HEK293 (cell line): Measurements from ENCODE around the gene PNLDC1.

Experiments used
- BCL11A ChIP-seq: fragments of 450-650 bp; formaldehyde crosslinking; IDR thresholded peaks from 2 replicates; pipeline ENCODE4 v1.5.1; 2016; ENCODE audit warnings: low read depth, missing biosample characterization, missing genetic modification characterization
- BCL6B ChIP-seq: fragments of 450-650 bp; formaldehyde crosslinking; IDR thresholded peaks from 2 replicates; pipeline ENCODE4 v1.5.1; 2017; ENCODE audit warnings: missing biosample characterization, missing genetic modification characterization
- GFI1B ChIP-seq: fragments of 450-650 bp; formaldehyde crosslinking; IDR thresholded peaks from 2 replicates; pipeline ENCODE4 v1.5.1; 2016; ENCODE audit warnings: missing biosample characterization, missing genetic modification characterization
- GLI4 ChIP-seq: fragments of 450-650 bp; formaldehyde crosslinking; IDR thresholded peaks from 2 replicates; pipeline ENCODE4 v1.5.1; 2016; ENCODE audit warnings: missing biosample characterization, missing genetic modification characterization
- OVOL3 ChIP-seq: fragments of 450-650 bp; formaldehyde crosslinking; IDR thresholded peaks from 2 replicates; pipeline ENCODE4 v1.5.1; 2016; ENCODE audit warnings: missing biosample characterization, missing genetic modification characterization
- SCRT2 ChIP-seq: fragments of 450-650 bp; formaldehyde crosslinking; IDR thresholded peaks from 2 replicates; pipeline ENCODE4 v1.5.1; 2016; ENCODE audit warnings: missing biosample characterization, missing genetic modification characterization
- SP2 ChIP-seq: fragments of 450-650 bp; formaldehyde crosslinking; IDR thresholded peaks from 2 replicates; pipeline ENCODE4 v1.5.1; 2016; ENCODE audit warnings: missing biosample characterization, missing genetic modification characterization
- ZBTB6 ChIP-seq: fragments of 450-650 bp; formaldehyde crosslinking; IDR thresholded peaks from 2 replicates; pipeline ENCODE4 v1.5.1; 2017; ENCODE audit warnings: missing biosample characterization, missing genetic modification characterization
- ZBTB7A ChIP-seq: fragments of 450-650 bp; formaldehyde crosslinking; IDR thresholded peaks from 2 replicates; pipeline ENCODE4 v1.5.1; 2016; ENCODE audit warnings: low read depth, missing biosample characterization, missing genetic modification characterization
- ZNF121 ChIP-seq: fragments of 450-650 bp; formaldehyde crosslinking; IDR thresholded peaks from 2 replicates; pipeline ENCODE4 v1.5.1; 2016; ENCODE audit warnings: missing biosample characterization, missing genetic modification characterization
- ZNF146 ChIP-seq: fragments of 450-650 bp; formaldehyde crosslinking; IDR thresholded peaks from 2 replicates; pipeline ENCODE4 v1.5.1; 2016; ENCODE audit warnings: missing biosample characterization, missing genetic modification characterization
- ZNF23 ChIP-seq: fragments of 450-650 bp; formaldehyde crosslinking; IDR thresholded peaks from 2 replicates; pipeline ENCODE4 v1.5.1; 2016; ENCODE audit warnings: missing biosample characterization, missing genetic modification characterization, borderline replicate concordance
- ZNF24 ChIP-seq: fragments of 450-650 bp; formaldehyde crosslinking; IDR thresholded peaks from 2 replicates; pipeline ENCODE4 v1.5.1; 2016; ENCODE audit warnings: missing biosample characterization, missing genetic modification characterization
- ZNF362 ChIP-seq: fragments of 450-650 bp; formaldehyde crosslinking; IDR thresholded peaks from 2 replicates; pipeline ENCODE4 v1.5.1; 2016; ENCODE audit warnings: missing biosample characterization, missing genetic modification characterization
- ZNF391 ChIP-seq: fragments of 450-650 bp; formaldehyde crosslinking; IDR thresholded peaks from 2 replicates; pipeline ENCODE4 v1.5.1; 2016; ENCODE audit warnings: low read depth, missing biosample characterization, missing genetic modification characterization, borderline replicate concordance
- ZNF416 ChIP-seq: fragments of 450-650 bp; formaldehyde crosslinking; IDR thresholded peaks from 2 replicates; pipeline ENCODE4 v1.5.1; 2016; ENCODE audit warnings: missing biosample characterization, missing genetic modification characterization
- ZNF473 ChIP-seq: fragments of 450-650 bp; formaldehyde crosslinking; IDR thresholded peaks from 2 replicates; pipeline ENCODE4 v1.5.1; 2017; ENCODE audit warnings: missing biosample characterization, missing genetic modification characterization
- ZNF501 ChIP-seq: fragments of 450-650 bp; formaldehyde crosslinking; IDR thresholded peaks from 2 replicates; pipeline ENCODE4 v1.5.1; 2016; ENCODE audit warnings: missing biosample characterization, missing genetic modification characterization
- ZNF510 ChIP-seq: fragments of 450-650 bp; formaldehyde crosslinking; IDR thresholded peaks from 2 replicates; pipeline ENCODE4 v1.5.1; 2018; ENCODE audit warnings: mild to moderate bottlenecking, missing genetic modification characterization, missing biosample characterization; ENCODE audit not compliant: insufficient replicate concordance
- ZNF571 ChIP-seq: fragments of 450-650 bp; formaldehyde crosslinking; IDR thresholded peaks from 2 replicates; pipeline ENCODE4 v1.5.0; 2017; ENCODE audit warnings: missing biosample characterization, missing genetic modification characterization
- ZNF704 ChIP-seq: fragments of 450-650 bp; formaldehyde crosslinking; IDR thresholded peaks from 2 replicates; pipeline ENCODE4 v1.5.1; 2016; ENCODE audit warnings: missing biosample characterization, missing genetic modification characterization
- ZSCAN18 ChIP-seq: fragments of 450-650 bp; formaldehyde crosslinking; IDR thresholded peaks from 2 replicates; pipeline ENCODE4 v1.5.1; 2016; ENCODE audit warnings: missing biosample characterization, missing genetic modification characterization
- ZSCAN30 ChIP-seq: fragments of 450-650 bp; IDR thresholded peaks from 2 replicates; pipeline ENCODE4 v1.5.1; 2018; ENCODE audit warnings: missing biosample characterization, mild to moderate bottlenecking, missing genetic modification characterization, moderate library complexity
- TF ChIP-seq, protein P1 (sequence below): fragments of 450-650 bp; formaldehyde crosslinking; IDR thresholded peaks from 2 replicates; pipeline ENCODE4 v1.5.1; 2016; ENCODE audit warnings: missing biosample characterization, missing genetic modification characterization, borderline replicate concordance
- TF ChIP-seq, protein P2 (sequence below): fragments of 450-650 bp; formaldehyde crosslinking; IDR thresholded peaks from 2 replicates; pipeline ENCODE4 v1.5.1; 2016; ENCODE audit warnings: missing biosample characterization, missing genetic modification characterization
- TF ChIP-seq, protein P3 (sequence below): fragments of 450-650 bp; formaldehyde crosslinking; IDR thresholded peaks from 2 replicates; pipeline ENCODE4 v1.5.1; 2016; ENCODE audit warnings: missing biosample characterization, missing genetic modification characterization

Gene PNLDC1

GRCh38 chr6:159761873-159762680 lies 38.0 kb upstream of the PNLDC1 start, which contains the start of gene ACAT2 (continued):
- no peak for TF ChIP-seq ZNF571 (tag by site-specific recombination)
- TF ChIP-seq ZBTB6 (tag by site-specific recombination), result no peak
- TF ChIP-seq ZBTB7A (tag by site-specific recombination), result no peak
- peak; percentile 88 for TF ChIP-seq BCL11A
- no peak for TF ChIP-seq ZNF121 (tag by site-specific recombination)
- no peak for TF ChIP-seq ZNF23 (tag by site-specific recombination)
- peak; percentile 91 for TF ChIP-seq ZNF391 (tag by site-specific recombination)
- no peak for TF ChIP-seq BCL6B (tag by site-specific recombination)
- TF ChIP-seq ZSCAN30 (tag by site-specific recombination), result peak; percentile 88; the same call in 1 of the 2 replicates
- TF ChIP-seq, protein P1, sequence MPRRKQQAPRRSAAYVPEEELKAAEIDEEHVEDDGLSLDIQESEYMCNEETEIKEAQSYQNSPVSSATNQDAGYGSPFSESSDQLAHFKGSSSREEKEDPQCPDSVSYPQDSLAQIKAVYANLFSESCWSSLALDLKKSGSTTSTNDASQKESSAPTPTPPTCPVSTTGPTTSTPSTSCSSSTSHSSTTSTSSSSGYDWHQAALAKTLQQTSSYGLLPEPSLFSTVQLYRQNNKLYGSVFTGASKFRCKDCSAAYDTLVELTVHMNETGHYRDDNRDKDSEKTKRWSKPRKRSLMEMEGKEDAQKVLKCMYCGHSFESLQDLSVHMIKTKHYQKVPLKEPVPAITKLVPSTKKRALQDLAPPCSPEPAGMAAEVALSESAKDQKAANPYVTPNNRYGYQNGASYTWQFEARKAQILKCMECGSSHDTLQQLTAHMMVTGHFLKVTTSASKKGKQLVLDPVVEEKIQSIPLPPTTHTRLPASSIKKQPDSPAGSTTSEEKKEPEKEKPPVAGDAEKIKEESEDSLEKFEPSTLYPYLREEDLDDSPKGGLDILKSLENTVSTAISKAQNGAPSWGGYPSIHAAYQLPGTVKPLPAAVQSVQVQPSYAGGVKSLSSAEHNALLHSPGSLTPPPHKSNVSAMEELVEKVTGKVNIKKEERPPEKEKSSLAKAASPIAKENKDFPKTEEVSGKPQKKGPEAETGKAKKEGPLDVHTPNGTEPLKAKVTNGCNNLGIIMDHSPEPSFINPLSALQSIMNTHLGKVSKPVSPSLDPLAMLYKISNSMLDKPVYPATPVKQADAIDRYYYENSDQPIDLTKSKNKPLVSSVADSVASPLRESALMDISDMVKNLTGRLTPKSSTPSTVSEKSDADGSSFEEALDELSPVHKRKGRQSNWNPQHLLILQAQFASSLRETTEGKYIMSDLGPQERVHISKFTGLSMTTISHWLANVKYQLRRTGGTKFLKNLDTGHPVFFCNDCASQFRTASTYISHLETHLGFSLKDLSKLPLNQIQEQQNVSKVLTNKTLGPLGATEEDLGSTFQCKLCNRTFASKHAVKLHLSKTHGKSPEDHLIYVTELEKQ (tag by site-specific recombination), result no peak
- peak; percentile 97 for TF ChIP-seq SP2 (tag by site-specific recombination)
- peak; percentile 68; the same call in 1 of the 2 replicates for TF ChIP-seq GLI4 (tag by site-specific recombination)
- TF ChIP-seq ZNF704, result no peak
- TF ChIP-seq GFI1B (tag by site-specific recombination), result no peak
- TF ChIP-seq, protein P2, sequence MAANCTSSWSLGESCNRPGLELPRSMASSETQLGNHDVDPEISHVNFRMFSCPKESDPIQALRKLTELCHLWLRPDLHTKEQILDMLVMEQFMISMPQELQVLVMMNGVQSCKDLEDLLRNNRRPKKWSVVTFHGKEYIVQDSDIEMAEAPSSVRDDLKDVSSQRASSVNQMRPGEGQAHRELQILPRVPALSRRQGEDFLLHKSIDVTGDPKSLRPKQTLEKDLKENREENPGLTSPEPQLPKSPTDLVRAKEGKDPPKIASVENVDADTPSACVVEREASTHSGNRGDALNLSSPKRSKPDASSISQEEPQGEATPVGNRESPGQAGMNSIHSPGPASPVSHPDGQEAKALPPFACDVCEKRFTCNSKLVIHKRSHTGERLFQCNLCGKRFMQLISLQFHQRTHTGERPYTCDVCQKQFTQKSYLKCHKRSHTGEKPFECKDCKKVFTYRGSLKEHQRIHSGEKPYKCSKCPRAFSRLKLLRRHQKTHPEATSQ, result 0 out of 2 replicates have a peak, but pooled peaks have one; percentile 66
- TF ChIP-seq ZNF416 (tag by site-specific recombination), result no peak
- no peak for TF ChIP-seq SCRT2 (tag by site-specific recombination)
- TF ChIP-seq ZNF24, result peak; percentile 88
- no peak for TF ChIP-seq ZNF146 (tag by site-specific recombination)
- no peak for TF ChIP-seq ZNF362 (tag by site-specific recombination)
- TF ChIP-seq ZSCAN18, result 0 out of 2 replicates have a peak, but pooled peaks have one; percentile 70
- TF ChIP-seq OVOL3 (tag by site-specific recombination), result peak; percentile 77; the same call in 1 of the 2 replicates
- no peak for TF ChIP-seq ZNF510 (tag by site-specific recombination)
- TF ChIP-seq, protein P3, sequence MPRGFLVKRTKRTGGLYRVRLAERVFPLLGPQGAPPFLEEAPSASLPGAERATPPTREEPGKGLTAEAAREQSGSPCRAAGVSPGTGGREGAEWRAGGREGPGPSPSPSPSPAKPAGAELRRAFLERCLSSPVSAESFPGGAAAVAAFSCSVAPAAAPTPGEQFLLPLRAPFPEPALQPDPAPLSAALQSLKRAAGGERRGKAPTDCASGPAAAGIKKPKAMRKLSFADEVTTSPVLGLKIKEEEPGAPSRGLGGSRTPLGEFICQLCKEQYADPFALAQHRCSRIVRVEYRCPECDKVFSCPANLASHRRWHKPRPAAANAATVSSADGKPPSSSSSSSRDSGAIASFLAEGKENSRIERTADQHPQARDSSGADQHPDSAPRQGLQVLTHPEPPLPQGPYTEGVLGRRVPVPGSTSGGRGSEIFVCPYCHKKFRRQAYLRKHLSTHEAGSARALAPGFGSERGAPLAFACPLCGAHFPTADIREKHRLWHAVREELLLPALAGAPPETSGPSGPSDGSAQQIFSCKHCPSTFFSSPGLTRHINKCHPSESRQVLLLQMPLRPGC, result peak; percentile 73
- peak; percentile 99 for TF ChIP-seq ZNF501 (tag by site-specific recombination)
- TF ChIP-seq ZNF473 (tag by site-specific recombination), result no peak
